Lung (tissue), 12 donors: Measurements from ENCODE around the gene GCDH. TPM values are rescaled to one million over a fixed set of nuclear protein-coding genes. Genes with fewer than 3 reads are reported as not detected.

Experiments used
- ATAC-seq: fragments of 200-7000 bp; cut with Tn5 transposase; one replicate; pipeline ENCODE4 v1.9.1; 2020; ENCODE audit warnings: moderate number of reproducible peaks; ENCODE audit not compliant: insufficient read depth, low FRiP score
- DNase-seq, 3 donors: peaks; one replicate each; pipeline ENCODE4 v3.0.0-alpha.2; 2013 to 2017
- H3K27ac ChIP-seq, 2 donors: one replicate each; pipeline ENCODE4 v1.5.1; 2013; ENCODE audit warnings: mild to moderate bottlenecking in 2 of 2, moderate library complexity in 2 of 2, control low read depth in 1 of 2, inconsistent platforms in 1 of 2, low read depth in 1 of 2, low read length in 1 of 2
- H3K27me3 ChIP-seq, 3 donors: one replicate each; pipeline ENCODE4 v1.5.1; 2013; ENCODE audit warnings: low read length in 2 of 3; ENCODE audit not compliant: control insufficient read depth in 3 of 3, insufficient read depth in 3 of 3
- H3K36me3 ChIP-seq, 4 donors: one replicate each; pipeline ENCODE4 v1.5.1; 2013; ENCODE audit warnings: low read length in 4 of 4, mild to moderate bottlenecking in 1 of 4, moderate library complexity in 1 of 4; ENCODE audit not compliant: control insufficient read depth in 4 of 4, insufficient read depth in 4 of 4
- H3K4me1 ChIP-seq, 5 donors: one replicate each; pipeline ENCODE4 v1.5.1; 2013; ENCODE audit warnings: low read length in 5 of 5, mild to moderate bottlenecking in 2 of 5, moderate library complexity in 1 of 5; ENCODE audit not compliant: control insufficient read depth in 5 of 5, insufficient read depth in 5 of 5
- H3K4me3 ChIP-seq: one replicate; pipeline ENCODE4 v1.5.1; 2013; ENCODE audit warnings: mild to moderate bottlenecking, control low read depth, moderate library complexity
- H3K9ac ChIP-seq, 2 donors: one replicate each; pipeline ENCODE4 v1.5.1; 2013; ENCODE audit warnings: low read length in 2 of 2, control low read depth in 1 of 2; ENCODE audit not compliant: insufficient read depth in 1 of 2
- H3K9me3 ChIP-seq, 4 donors: one replicate each; pipeline ENCODE4 v1.5.1; 2013; ENCODE audit warnings: low read length in 3 of 4, mild to moderate bottlenecking in 1 of 4, moderate library complexity in 1 of 4; ENCODE audit not compliant: control insufficient read depth in 4 of 4, insufficient read depth in 3 of 4
- WGBS, 2 donors: extraction: QIAGEN DNeasy Blood & Tissue Kit; methylation state at CpG; one replicate each; pipeline ENCODE4 v1.1.7; 2013; 5-methylcytosine and 5-hydroxymethylcytosine counted together
- polyA plus RNA-seq, 2 donors: library from polyadenylated mRNA; stranded (reverse); fragments of 200-250 nt; gene quantifications; one replicate each; pipeline ENCODE4 v1.2.1, GENCODE V29; 2013
- total RNA-seq, 2 donors: library from RNA; depleted of rRNA in 1 of 2; stranded (reverse); fragments of >200 nt in 1 of 2; gene quantifications; one replicate each; pipeline ENCODE4 v1.2.1, GENCODE V29; 2014 to 2021
- TF ChIP-seq, protein P1 (sequence below): IDR thresholded peaks from 2 replicates; pipeline ENCODE4 v1.5.1; 2012; ENCODE audit warnings: mild to moderate bottlenecking; ENCODE audit errors: control extremely low read depth, extremely low read depth
- donor health status: control.
- donor health status: control.
- donor health status: Bipolar disorder and iron deficiency.
- donor health status: healthy.
- donor health status: DM: yes; HTN: yes; CAD: no.

GCDH gene
- total and polyA plus RNA-seq, 4 donors: 15.6 to 33.8 (median 27.7) TPM

DNA sequence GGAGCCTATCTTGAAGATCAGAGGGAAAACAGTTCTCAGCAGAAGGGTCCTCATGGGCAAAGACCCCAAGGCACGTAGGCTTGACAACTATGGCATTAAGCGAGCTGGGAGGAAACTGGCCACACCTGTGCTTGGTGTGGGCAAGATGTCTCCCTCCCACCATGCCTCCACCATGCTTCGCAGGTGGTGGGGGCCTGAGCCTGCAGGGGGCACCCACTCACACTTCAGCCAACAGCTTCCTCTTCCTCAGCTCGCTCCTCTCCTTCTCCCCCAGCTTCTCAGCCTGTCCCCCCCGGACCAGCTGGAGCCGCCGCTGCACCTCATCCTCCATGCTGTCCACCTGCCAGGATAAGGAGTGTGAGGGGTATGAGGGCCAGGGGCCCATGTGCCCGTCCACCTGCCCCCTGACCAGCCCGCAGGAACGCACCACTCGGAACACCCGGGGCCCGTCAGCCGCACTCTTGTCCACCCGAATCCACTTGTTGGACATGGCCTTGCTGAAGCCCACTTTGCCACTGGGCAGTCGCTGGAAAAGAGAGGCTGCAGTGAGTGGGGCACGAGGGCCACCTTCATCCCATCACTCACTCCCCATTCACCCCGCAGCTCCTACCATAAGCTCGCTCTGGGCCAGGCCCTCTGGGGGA is 39.2 kb downstream of the GCDH start:
- no peaks in the 10 kb centered on the region for H3K9me3 ChIP-seq
- no peak overlapping the region for H3K4me3 ChIP-seq
- H3K9ac ChIP-seq: no peak overlapping the region
- DNase-seq: no peak
- 78 to 87% methylated on average over 19 of the region's 19 CpGs for WGBS, 2 donors
- no peak overlapping the region for H3K27ac ChIP-seq
- TF ChIP-seq, protein P1, sequence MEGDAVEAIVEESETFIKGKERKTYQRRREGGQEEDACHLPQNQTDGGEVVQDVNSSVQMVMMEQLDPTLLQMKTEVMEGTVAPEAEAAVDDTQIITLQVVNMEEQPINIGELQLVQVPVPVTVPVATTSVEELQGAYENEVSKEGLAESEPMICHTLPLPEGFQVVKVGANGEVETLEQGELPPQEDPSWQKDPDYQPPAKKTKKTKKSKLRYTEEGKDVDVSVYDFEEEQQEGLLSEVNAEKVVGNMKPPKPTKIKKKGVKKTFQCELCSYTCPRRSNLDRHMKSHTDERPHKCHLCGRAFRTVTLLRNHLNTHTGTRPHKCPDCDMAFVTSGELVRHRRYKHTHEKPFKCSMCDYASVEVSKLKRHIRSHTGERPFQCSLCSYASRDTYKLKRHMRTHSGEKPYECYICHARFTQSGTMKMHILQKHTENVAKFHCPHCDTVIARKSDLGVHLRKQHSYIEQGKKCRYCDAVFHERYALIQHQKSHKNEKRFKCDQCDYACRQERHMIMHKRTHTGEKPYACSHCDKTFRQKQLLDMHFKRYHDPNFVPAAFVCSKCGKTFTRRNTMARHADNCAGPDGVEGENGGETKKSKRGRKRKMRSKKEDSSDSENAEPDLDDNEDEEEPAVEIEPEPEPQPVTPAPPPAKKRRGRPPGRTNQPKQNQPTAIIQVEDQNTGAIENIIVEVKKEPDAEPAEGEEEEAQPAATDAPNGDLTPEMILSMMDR: no peak
- peaks cover 0 to 34% (median 20%) of the 10 kb centered on the region in 4 donors for H3K36me3 ChIP-seq
- H3K4me1 ChIP-seq: peaks cover 5 to 11% (median 7%) of the 10 kb centered on the region in 5 donors
- H3K27me3 ChIP-seq: no peaks in the 10 kb centered on the region
- ATAC-seq: no peak

DNA sequence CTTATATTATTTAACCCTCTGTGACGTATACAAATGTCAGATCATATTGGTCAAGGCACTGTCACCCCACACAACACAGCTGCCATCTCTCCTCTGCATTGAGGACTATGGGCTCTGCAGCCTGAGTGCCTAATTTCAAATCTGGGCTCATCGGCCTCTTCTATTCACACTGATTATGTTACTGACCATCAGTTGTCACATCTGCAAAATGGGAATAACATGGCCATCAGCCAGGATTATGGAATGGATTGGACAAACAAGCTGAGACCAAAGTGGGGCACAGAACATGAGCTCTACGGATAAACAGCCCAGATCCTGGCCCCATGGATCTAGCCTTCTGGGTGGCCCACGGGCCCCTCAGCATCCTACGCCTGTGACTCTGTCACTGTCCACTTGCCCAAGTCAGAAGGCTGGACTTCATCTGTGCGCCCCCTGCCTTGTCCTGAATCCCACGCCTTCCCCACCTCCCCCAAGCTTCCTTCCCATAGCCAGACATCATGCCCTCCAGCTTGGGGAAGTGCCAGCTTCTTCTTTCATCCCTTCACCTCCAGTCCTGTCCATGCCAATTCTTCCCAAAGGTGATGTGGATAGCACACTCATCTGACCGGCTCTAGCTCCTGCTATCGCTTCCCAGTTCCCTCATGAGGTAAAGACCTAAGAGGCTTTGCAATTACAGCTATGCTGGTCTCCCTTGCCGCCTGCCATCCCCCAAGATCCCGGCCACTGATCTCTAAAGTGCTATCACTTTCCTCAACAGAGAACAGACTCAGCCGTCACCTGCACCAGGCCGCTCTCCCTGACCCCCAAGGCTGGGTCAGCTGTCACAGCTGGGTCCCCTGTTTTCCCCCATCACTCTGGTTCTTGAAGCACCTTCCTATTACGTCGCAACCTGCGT is 41.7 kb downstream of the GCDH start:
- peak overlapping the region; percentile 41 to 73 for H3K9ac ChIP-seq
- peak overlapping the region in 1 of 2 donors; percentile 83 for H3K27ac ChIP-seq
- peaks cover 0 to 26% (median 11%) of the 10 kb centered on the region in 4 donors for H3K36me3 ChIP-seq
- no peaks in the 10 kb centered on the region for H3K27me3 ChIP-seq
- H3K9me3 ChIP-seq: no peaks in the 10 kb centered on the region
- DNase-seq (no peak), ATAC-seq (no peak)
- peaks cover 5 to 17% (median 10%) of the 10 kb centered on the region in 5 donors for H3K4me1 ChIP-seq
- 26 to 28% methylated on average over 16 of the region's 16 CpGs for WGBS, 2 donors
- H3K4me3 ChIP-seq: peak overlapping the region; percentile 94
- TF ChIP-seq, protein P1: no peak

DNA sequence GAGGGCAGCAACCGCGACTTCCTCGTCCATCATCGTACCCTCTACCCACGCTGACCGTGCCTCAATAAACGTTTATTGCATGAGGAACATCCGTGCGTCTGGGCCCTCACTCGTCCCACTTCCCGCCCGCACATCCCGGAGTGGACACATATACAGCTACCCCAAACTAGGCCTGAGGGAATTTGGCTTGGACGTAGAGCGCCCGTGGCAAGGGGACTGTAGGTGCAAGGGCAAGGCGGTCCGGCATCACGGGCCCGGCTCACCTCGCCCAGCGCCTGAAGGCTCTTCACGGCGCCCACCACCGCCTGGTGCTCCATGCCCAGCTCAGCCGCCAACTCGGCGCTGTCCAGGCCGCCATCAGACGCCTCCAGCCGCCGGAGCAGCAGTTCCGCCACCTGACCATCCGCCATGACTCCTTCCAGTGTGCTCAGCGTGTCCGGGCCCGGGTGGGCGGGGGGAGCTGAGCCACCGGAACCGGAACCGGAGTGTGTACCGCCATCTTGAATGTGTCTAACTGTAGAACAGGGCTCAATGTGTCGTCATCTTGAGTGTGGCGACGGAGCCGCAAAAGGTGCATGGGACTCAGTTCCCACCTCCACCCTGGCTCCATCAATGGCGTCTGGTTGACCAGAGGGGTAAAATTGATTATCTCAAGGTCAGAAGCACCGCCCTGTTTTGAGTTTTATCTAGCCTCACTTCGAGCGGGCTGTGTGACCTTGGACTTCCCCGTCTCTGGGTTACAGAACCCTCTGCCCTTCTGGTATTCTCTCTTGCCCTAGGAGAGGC is 42.5 kb downstream of the GCDH start, which contains the start of gene FARSA:
TSS of gene FARSA (minus strand) at position 425 of the 786 bp plus-strand sequence. CDS start at position 410, 15 bp downstream.
- no peaks in the 10 kb centered on the region for H3K27me3 ChIP-seq
- peaks cover 5 to 21% (median 11%) of the 10 kb centered on the region in 5 donors for H3K4me1 ChIP-seq
- H3K27ac ChIP-seq: peak within 1 kb of the TSS; percentile 83 to 84
- DNase-seq (peak; percentile 95), ATAC-seq (peak; percentile 79)
- H3K9ac ChIP-seq: peak within 1 kb of the TSS; percentile 41 to 92
- H3K36me3 ChIP-seq: peaks cover 0 to 20% (median 8%) of the 10 kb centered on the region in 4 donors
- no peaks in the 10 kb centered on the region for H3K9me3 ChIP-seq
- TF ChIP-seq, protein P1: no peak
- 1 to 2% methylated on average over 51 of the region's 51 CpGs for WGBS, 2 donors
- peak within 1 kb of the TSS; percentile 94 for H3K4me3 ChIP-seq
